GM19438 (cell line): ENCODE results near the gene CHRDL2.

ENCODE experiments used
- ATAC-seq: cut with Tn5 transposase; IDR thresholded peaks from one replicate; pipeline ENCODE4 v1.9.1; 2021; ENCODE audit warnings: low read depth; ENCODE audit not compliant: unreplicated experiment

The CHRDL2 gene

DNA sequence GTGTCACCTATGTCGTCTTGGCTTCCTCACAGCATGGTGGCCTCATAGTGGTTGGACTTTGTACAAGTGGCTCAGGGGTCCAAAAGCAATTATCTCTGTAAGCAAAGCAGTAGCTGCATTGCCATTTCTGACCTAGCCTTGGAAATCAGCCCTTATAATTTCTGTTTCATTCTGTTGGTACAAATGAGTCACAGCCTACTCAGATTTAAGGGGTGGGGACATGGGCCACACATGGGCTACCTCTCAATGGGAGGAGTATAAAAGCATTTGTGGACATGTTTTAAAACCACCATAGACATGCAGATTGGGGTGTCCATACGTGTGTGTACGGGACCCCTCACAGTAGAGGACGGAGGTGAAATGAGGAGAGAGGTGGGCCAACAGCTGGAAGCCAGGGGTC lies 41.6 kb downstream of the CHRDL2 start:
- ATAC-seq = no peak

DNA sequence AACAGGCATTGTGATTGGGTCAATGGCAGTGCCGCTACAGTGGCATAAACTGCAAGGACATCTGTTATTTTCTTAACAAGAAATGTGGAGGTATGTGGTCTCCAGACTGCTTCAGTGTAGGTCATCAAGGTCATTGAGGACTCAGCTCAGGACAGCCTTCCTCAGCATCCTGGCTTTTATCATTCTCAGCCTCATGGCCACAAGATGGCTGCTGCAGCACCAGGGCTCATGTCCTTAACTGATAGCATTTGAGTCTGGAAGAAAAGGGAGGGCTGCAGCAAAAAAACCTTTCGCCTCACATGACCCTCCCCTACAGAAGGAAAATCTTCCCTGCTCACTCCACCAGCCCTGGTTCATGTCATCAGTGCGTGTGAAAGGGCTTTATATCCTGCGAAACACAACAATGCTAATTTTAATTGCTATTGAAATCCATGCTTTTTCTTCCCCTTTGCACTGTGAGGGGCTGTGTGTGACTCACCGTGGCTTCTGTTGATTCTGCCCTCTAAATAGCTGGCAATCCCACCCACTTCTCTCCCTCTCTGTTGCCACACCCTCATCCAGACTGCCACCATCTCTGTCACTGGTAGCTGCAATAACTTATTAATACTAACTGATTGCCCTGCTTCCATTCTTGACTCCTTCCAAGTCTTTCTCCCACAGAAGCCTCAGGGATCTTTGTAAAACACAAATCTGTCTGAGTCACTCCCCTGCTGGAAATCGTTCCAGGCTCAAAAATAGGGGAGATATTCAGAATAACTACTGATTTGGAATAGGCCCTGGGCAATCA lies 43.8 kb downstream of the CHRDL2 start:
- no peak for ATAC-seq

DNA sequence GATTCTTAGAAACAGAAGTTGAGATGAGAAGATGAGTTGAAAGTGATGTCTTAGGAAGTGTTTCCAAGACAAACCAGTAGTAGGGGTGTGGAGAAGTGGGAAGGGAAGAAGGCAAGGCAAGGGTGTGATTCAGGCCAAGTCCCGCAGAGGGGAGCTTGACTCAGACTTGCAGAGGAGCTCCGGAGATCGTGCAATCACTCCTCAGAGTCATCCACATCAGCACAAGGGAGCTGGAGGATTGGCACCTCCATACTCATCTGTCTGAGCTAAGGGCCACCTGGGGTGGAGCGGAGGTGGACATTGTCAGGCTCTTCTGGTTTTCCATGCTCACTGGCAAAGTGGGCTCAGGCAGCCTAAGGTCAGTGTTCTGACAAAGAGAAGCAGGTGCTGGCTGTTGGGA lies 44.4 kb downstream of the CHRDL2 start:
- ATAC-seq = no peak

DNA sequence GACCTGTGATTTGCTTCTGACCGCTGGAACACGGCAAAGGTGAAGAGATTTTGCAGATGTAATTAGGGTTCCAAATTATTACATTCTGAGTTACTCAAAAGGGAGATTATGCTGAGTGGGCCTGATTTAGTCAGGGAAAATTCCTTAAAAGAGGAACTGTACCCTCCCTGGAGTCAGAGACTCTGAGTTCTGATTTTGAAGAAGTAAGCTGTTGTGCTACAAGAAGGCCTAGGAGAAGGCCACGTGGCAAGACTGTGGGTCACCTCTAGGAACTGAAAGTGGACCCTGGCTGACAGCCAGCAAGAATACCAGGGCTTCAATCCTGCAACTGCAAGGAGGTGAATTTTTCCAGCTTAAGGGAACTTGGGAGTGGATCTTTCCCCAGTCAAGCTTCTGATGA lies 45.3 kb downstream of the CHRDL2 start:
- ATAC-seq = no peak

GRCh38 chr11:74685338-74685737 lies 45.9 kb downstream of the CHRDL2 start:
- ATAC-seq = no peak

- no peak for ATAC-seq
Observed at GRCh38 chr11:74684661-74685060, 46.6 kb downstream of the CHRDL2 start.

DNA sequence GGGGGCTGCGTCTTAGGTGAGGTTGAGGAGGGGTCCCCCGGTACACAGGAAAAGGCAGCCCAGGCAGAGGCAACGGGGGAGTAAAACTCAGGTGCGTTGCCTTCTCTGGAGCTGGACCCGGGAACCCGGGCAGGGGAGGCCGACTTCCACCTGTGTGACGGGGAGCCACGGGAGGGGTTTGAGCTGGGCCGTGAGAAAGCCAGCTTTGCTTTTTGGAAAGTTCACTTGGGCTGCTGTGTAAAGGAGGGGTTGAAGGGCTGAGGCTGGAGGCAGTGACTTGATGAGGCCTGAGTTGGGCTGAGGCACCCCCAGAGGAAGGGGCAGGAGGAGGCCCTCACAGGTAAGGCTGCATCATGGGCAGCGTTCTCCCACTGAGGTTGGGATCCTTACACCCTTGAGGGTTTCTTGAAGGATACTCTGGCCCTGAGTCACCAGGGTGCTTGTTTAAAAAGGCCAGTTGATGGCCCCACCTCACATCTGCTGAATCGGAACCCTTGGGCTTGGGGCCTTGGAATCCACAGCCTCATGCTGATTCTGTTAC lies 47.2 kb downstream of the CHRDL2 start:
- ATAC-seq = no peak

DNA sequence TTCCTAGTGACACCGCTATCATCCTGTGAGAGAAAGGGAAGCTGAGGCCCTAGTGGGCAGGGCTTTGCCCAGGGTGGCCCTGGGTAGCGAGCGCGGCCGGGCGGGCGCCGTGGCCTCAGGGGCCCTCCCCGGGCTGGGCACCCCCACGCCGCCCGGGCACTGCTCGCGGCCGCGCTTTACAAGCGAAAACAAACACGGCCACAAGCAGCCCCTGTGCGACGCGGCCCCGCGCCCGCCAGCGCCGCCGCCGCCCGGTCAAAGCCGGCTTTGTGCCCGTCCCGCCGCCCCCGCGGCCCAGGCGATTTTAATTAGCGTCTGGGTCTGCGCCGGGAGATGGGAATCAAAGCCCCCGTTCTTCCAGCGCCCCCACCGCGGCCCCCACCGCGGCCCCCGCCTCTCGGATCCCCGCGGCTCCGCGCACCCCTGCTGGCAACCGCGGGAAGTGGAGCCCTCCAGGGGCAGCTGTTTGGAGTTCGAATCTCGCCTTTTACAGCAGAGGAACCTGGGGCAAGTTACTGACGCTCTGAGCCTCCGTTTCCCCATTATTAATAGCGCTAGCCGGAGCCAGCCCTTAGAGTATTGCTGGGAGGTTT lies 47.9 kb downstream of the CHRDL2 start:
- ATAC-seq = no peak

DNA sequence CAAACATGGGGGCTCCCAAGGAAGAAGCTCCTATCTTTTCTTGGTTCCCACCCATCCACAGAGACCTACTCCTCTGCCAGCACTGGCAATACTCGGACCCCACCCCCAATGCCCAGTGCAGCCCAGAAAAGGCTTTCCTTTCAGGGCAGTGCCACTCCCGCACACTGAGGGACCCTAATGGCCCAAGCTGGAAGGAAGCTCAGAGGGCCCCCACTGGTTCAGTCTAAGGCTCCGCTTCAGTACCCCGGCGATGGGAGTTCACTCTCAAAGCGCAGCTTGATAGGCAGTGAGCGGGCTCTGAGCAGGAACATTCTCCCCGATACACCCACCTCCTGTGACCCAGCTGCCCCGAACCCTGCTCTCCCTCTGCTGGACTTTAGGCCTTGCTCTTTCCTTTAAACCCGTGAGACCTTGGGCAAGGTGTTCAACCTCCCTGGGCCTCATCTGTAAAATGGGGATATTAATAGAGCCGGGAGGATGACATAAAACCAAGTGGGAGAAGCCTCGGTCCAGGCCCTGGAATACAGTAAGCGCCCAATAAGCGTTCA lies 48.4 kb downstream of the CHRDL2 start:
- no peak for ATAC-seq

GRCh38 chr11:74681686-74682651 lies 49.3 kb downstream of the CHRDL2 start:
- ATAC-seq = no peak

DNA sequence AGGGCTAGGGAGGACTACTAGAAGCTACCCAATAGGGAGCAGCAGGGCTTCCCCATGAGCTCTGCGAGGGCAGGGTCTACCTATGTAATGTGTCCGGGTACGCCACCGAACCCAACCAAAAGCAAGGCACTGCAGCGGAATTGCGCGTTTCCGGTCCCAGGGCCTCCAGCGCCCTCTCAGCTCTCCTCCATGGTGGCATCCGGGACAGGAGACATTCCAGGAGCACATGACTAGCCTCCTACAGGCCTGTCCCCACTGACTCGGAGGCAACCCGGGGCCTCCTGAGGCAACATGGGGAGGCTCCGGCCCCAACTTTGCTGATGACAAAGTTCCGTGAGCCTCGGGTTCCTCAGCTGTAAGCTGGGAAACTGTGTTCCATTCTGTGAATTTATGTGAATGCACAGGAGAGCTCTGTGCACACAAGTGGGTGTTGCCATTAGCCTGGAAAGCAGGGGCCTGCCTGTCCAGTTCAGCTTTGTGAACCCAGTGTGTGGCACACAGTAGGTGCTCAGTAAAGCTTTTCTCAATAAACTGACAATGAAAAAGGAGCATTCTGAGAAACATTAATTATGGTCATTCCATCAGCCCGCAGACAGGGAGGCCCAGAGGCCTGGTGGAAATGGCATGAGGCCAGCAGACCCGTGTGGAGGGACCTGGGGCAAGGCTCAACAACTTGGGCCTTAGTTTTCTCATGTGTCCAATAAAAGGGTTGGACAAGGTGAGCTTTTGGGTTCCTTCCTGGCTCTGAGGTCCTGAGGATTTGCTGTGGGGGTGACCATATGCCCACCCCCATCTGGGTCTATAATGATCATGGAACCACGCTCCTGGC lies 50.3 kb downstream of the CHRDL2 start:
- no peak for ATAC-seq

DNA sequence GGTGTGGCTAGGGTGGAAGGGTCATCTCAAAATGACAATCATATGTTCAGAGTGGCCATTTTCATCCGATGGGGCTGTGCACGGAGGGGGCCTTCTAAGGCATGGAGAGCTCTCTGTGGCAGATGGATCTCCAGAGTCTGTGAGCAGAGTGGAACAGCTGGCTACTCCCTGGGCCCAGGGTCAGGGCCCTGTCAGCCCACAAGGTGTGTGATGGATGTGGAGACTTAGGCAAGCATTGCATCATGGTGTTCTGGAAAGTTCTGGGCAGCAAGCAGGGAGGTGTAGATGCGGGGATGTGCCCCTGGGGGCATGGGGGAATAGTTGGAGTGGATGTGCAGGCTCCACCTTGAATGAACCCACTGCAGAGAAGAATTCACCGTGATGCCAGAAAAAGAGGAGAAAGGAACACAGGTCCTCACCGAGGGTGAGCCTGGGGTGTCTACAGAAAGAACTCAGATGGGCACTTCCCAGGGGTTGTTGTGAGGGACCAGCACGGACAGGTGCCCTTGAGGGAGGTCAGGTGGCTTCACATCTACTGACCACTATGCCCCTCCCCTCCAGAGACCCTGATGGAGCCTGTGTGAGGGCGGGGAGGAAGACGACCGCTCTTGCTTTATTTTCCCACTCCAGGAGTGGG lies 51.1 kb downstream of the CHRDL2 start:
- no peak for ATAC-seq

GRCh38 chr11:74679513-74679865 lies 51.7 kb downstream of the CHRDL2 start:
- no peak for ATAC-seq

DNA sequence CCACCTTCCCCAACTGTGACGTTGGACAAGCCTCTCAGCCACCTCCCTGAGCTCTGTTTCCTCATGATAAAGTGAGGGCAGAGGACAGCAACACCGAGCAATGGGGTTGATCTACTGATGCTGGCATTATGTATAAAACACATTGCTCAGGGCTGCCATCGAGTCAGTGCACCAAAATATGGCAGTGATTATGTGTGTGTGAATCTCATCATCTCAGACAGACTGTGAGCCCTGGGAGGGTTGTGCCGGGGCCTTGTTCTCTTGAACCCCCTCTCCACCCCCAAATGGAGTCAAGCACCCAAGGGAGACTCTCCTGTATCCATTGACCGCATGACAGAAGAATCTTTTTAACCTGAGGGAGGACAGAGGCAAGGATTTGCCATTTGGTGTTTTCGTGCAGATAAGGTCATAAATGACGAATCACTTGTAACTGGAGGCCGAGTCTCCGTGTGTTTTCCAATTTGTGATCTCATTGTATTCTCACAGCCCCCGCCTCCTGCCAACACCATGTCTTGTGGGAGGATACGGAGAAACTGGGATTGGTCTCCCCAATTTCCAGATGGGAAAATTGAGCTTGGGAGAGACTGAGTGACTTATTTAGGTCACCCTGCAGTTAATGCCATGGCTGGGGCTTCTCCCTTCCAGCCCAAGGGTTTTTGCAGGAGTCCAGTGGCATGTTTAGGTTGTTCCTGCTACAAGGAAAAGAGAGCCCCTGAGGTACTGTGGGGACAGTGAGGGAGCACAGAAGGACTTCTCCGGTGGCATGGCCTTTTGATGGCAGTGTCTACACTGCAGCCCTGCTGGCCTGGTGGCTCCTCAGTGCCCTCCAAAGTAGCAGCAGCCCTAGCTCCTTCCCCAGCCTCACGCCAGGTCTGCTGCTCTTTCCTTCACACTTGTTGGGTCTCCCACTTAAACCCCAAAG lies 52.4 kb downstream of the CHRDL2 start:
- no peak for ATAC-seq

GRCh38 chr11:74678041-74678440 lies 53.2 kb downstream of the CHRDL2 start:
- ATAC-seq = no peak

GRCh38 chr11:74677131-74677530 lies 54.1 kb downstream of the CHRDL2 start:
- ATAC-seq = no peak

GRCh38 chr11:74676596-74676995 lies 54.6 kb downstream of the CHRDL2 start:
- ATAC-seq = no peak

- ATAC-seq = no peak
Observed at GRCh38 chr11:74675761-74676160, 55.5 kb downstream of the CHRDL2 start.
